Hippocampal formation (tissue), 2 donors: Measurements from ENCODE around the gene PGP.

Experiments
- DNase-seq, 2 donors: peaks; one replicate each; lab custom pipeline; 2025; lab: John Stamatoyannopoulos, UW

Gene PGP

DNA sequence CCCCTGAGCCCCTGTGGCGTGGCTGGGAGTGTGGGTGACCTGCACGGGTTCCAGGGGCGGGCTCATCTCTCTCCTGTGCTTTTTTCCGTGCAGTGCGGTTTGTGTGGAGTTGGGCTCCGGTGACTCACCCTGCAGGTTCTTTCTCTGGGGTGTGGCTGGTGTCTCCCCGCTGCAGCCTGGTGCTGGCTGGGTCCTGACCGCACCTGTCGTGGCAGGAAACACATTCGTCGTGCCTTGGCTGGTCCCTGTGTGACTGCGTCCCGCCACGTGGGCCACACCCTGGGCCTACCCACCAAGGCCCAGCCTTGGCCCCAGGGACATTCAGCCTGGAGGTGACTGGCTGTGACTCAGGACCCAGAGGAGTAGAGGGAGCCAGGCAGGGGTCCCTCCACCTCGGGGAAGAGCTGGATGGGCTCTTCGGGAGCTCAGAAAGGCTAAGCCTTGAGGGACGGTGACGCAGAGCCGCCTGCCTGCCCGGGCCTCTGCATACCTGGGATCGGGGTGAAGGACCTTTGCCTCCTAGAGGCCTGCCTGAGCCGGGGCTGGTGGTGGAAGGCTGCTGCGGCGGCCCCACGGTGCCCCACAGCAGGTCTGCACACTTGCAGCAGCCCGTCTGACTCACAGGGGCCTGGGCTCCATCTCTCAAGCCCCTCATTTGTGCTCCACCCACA lies 51.3 kb downstream of the PGP start:
- DNase-seq, result no peak

DNA sequence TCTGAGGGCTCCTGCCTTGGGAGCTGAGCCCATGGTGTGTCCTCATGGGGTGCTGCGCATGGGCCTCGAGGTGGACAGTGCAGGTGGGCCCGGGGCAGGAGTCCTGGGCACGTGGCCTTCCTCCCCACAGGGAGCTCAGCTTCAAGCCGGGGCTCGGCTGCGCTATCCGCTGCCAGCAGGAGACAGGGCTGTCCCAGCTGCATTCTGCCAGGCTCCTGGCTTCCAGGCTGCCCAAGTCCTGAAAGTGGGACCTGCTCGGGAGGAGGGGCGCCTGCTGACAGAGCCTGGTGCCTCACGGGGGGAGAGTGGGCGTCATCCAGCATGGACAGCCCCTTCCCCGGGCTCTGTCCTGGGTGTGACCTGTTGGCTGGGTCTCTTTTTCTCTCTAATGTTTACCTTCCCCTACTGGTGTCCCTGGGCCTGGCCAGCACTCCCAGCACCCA lies 51.9 kb downstream of the PGP start:
- DNase-seq, result no peak

DNA sequence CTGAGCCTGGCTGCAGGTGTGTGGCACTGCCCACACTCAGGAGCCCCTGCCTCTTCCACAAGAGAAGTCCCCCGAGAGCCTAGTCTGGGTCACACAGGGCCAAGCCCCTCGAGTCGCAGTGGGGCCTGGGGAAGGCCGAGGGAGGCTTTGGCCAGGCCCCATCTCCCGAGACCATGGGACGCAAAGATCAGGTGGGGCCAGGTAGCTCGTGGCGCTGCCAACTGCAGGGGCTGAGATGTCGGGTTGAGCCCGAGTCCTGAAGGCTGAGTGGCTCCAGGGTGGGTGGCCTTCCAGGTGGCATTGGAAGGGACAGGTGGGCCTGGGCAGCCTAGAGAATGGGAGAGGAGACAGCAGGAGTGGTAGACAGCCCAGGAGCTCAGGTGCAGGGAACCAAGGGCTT lies 52.7 kb downstream of the PGP start:
- DNase-seq, result no peak
